ENCODE data around the gene ASIC2.

The ASIC2 gene

DNA sequence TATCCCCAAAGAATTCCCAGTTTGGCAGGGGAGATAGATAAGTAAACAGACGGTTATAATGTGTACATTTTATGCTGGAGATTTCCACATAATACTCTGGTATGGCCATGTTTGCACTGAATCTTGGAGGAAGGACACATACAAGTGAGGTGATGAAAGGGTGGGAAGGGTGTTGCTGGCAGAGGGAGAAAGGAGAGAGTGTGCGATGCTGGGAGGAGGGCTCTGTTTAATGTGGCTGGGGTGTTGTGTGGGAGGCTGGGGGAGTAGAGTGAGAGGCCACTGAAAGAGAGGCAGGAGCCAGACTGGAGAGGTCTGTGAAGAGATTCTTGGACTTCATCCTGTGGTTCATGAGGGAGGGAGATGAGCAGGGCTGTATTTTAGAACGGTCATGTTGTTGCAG lies 213.9 kb downstream of the ASIC2 start:
- DNase-seq (ENCODE audit: low read depth in 1 of 2, low spot score in 1 of 2): no peak

DNA sequence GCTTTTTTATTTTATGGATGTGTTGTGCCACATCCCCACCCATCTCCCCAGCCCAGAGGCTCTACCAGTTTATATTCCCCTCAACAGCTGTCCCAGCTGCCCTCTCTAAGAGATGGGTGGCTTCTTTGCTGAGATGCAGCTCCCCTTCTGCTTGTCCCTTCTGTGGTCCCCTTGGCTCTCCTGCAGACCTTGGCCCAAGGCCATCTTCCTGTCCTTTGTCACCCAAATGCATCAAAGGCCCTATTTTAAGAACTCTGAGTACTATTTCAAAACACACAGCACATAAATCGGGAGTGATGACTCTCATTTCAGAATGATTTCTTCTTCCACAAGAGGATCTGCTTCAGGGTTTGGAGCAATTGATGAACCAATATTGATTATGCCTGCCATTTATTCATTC lies 216.1 kb downstream of the ASIC2 start:
- no peak for DNase-seq (ENCODE audit: low read depth in 1 of 2, low spot score in 1 of 2)

DNA sequence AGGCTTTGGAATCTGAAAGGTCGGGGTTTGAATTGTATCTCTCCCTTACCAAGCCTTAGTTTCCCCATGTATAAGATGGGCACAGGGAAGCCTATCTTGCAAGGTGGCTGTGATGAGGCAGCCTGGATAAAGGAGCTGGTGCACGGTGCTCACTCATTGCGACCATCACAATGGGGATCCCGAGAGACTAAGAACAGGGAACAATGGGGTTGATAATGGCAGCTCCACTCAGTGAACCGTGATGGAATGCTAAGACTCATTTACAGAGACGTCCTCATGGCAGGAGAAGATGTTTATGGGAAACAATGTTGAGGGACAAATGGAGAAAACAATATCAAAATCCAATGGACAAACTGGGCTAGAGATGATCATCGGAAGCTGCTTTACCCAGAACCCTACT lies 219.7 kb downstream of the ASIC2 start:
- DNase-seq (ENCODE audit: low read depth in 1 of 2, low spot score in 1 of 2): no peak

DNA sequence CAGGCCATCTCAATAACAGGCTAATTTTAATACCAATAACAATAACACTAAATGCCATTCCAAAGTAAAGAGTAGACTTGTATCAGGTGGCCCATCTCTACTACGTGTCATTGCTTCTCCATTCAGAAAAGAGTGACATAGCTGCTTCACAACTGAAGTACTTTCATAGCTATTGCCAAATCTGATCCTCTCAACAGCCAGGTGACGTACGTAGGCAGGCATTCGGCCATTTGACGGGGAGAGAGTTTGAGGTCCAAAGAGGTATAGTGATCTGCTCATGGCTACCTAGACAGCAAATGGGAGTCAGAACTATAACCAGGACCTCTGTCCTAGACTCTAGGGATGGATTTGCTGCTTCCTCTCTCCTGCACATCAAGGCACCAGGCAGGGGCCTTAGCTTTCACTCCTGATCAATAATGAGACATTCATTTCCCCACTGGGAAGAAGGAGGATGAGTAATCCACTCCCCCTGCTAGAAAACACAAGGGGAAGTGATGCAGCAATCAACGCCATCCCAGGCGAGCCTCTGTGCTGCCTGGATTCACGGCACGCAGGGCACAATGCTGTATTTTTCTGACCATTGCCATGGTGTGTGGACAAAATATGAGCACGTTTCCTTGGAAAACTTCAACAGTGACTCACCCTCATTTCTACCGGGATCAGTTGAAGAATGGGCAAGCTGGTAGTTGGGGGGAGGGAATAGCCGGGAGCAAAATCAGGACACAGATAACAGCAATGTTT lies 220.5 kb downstream of the ASIC2 start:
- DNase-seq (ENCODE audit: low read depth in 1 of 2, low spot score in 1 of 2): no peak

DNA sequence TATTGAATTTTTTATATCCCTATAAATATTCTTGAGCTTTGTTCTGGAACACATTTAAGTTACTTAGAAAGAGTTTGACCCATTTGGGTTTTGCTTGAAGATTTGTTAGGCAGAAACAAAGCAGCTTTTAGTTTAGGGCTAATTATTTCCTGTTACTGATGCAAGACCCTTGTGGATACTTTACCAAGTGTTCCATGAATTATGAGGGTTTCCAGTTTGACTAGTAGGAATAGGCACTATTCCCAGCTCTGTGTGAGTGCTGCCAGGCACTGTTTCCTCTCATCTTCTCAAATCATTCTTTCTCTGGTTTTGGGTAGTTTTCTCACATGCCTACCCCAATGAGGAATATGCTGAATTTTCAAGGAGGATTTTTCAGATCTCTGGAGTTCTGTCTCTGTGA lies 221.4 kb downstream of the ASIC2 start:
- no peak for DNase-seq (ENCODE audit: low read depth in 1 of 2, low spot score in 1 of 2)

DNA sequence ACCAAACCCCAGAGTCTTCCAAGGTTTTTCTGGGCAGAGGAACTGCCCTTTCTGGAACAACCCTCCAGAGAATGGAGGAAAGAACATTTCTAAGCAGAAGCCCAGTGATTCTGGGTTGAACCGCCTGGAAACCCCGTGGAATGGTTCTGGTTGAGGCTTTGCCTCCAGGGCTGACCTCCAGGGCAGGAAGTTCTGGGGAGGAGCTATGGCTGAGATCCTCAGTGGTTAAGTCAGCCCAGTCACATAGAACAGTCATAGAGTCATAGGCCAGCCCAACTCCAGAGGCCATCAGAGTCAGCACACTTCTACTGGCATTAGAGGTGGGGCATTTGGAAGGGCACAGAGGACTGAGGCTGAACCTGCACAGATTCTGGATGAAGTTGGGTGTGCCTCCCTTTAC lies 235.5 kb downstream of the ASIC2 start:
- no peak for DNase-seq (ENCODE audit: low read depth in 1 of 2, low spot score in 1 of 2)

DNA sequence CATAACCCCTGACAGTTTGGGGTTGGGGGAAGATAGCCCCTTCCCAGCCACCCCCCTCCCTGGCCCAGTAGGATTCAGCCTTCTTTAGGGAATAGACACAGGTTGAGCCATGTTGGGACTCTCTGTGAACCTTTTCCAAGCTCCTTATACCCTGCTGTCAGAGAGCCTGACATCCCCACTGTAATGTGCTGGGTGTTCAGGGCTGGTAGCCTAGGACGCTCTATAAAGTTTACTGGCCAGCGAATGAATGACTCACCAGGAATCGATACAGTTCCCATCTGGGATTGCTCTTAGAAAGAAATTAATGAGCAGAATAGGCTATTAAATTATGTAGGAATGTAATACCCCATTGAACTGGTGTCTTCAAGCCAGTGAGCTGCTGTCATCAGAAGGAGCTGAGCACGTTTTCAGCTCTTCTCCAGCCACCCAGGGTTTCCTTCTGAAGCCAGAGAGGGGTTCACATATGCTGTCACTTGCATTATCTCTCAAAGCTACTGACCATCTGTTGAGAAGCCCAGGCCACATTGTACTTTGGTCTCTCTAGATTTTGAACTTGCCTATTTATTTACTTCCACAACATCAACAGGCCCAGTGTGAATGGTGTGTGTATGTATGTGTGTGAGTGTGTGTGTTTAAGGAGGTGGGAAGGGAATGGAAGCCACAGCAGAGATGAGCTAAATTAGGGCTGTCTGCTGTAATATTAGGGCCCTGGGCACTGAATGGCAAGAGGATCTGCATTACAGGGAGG lies 236.5 kb downstream of the ASIC2 start:
- DNase-seq (ENCODE audit: low read depth in 1 of 2, low spot score in 1 of 2): no peak

DNA sequence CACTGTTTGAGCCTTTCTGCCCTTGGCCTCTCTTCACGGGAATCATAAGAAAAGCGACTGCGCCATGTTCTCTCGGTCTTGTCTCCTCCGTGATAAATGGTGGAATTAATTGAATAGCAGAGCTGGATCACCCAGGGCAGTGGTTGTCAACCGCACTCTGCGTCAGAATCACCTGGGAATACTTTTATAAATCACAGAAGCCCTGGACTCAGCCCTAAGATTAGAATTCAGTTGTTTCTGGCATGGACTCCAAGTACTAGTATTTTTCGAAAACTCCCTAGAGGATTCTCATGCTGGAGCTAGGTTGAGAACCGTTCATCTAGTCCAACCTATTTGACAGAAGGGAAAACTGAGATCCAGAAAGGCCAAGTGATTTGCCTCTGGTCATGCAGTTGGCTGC lies 237.3 kb downstream of the ASIC2 start:
- DNase-seq (ENCODE audit: low read depth in 1 of 2, low spot score in 1 of 2): no peak

DNA sequence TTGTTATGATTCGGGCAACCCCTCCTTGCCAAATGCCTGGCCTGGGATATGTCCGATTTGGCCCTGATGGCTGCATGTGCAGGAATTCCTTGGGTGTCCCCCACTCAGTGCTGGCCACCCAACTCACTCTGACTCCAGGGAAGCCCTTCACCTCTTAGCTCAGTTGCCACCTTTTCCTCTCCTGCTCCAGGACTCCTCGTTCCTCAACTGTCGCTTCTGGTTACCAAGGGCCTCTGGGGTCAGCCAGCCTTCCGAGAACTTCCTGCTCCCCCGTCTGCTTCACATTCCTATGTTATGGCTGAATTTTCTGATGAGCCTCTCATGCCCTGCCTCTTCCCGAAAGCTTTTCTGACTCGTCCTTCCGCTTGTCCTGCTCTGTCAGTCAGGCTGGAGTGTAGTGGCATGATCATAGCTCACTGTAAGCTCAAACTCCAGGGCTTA lies 237.9 kb downstream of the ASIC2 start:
- no peak for DNase-seq (ENCODE audit: low read depth in 1 of 2, low spot score in 1 of 2)

DNA sequence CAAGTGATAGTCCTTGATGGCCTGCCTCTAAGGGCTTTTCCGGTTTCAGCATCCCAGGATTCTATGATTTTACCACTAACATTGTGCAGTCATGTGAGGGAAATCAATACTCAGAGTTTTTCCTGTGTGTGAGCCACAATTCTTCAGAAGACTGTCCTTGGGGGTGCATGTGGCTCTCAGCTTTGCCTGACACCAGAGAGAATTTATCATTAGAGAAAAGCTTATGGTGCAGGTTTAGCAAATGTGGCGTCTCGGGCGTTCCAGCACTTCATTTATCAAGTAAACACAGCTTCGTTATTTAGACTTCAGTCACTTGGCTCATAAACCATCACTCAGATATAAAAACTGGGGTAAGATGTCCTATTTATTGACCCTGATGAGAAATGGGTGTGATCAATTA lies 238.7 kb downstream of the ASIC2 start:
- no peak for DNase-seq (ENCODE audit: low read depth in 1 of 2, low spot score in 1 of 2)

DNA sequence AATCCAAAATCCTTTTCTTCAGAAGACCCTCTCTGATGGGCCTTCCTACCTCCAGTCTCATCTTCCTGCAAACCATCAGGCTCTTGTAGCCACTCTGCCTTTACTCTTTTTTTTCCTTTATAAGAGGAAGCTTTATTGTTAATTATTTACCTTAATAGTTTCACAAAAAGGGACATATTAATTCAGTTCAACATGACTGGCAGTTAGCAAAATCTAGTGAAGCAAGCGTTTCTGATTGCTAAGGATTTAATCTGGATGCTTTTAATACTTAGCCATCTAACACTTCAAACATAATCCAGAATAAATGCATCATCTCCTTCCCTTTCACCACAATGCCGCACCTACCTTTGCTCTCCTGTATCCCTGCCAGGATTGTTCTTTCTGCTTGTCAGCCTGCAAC lies 239.4 kb downstream of the ASIC2 start:
- DNase-seq (ENCODE audit: low read depth in 1 of 2, low spot score in 1 of 2): no peak

DNA sequence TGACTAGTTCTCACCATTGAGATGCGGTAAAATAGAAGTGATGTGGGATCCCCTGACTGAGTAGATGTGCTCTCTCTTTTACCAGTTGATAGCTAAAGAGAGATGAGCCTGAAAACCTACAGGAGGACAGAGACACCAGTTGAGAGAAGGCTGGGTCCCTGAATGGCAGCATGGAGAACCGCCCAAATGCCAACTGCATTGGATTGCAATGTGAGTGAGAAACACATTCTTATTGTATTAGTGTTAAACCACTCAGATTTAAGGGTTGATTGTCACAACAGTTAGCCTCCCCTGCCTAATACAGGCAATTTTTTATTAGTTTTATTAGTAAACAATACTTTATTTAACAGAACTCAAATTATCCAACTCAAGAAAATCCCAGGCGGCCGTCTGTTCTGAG lies 240.2 kb downstream of the ASIC2 start:
- no peak for DNase-seq (ENCODE audit: low read depth in 1 of 2, low spot score in 1 of 2)

DNA sequence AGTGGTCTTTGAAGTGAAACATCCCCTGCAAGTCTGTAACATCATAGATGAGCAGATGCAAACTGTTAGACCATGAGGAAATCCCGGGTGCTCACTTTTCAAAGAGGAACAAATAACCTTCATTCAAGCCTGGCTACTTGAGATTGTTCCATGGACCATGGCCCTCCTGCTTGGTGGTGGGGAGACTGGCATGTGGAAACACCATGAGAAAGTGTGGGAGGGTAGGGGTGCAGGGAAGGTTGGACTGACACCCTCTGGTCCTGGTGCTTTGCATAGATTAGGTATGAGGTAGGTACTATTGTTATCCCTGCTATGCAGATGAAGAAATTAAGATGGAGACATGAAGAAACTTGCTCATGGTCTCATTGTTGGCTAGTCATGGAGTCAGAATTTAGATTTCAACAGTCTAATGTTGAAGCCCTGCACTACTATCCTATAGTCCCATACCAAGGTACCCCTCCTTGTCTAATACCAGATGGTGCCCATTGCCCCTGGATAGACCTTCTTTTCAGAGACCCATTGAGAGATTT lies 242.4 kb downstream of the ASIC2 start:
- DNase-seq (ENCODE audit: low read depth in 1 of 2, low spot score in 1 of 2): no peak

DNA sequence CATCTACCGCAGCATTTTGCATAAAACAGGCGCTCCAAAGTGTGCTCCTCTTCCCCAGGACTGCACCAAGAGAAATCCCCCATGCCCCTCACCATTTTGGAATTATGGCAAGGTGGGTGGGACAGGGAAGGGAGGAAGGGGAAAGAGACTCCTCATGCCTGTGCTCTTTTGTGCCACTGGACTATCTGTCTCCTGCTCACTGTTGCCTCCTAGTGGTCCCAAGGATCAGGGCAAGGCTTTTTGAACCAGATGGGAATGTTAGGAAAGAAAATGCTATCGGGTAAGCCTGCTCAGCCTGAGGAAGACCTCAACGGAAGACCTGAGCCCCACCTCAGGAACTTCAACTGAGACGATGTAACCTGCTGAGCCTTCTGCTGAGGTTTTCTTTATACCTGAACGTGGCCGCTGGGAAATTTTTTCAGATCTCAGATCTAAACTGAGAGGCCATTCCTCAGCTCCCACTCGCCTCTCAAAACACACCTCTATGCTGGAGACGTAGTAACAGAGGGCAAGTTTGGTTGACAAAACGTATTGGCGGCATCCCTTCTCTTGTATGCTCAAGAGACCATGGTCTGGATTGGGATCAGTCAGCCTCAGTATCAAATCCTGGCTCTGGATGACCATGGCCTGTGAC lies 243.2 kb downstream of the ASIC2 start:
- peak in 1 of 2 donors; percentile 24 for DNase-seq (ENCODE audit: low read depth in 1 of 2, low spot score in 1 of 2)

DNA sequence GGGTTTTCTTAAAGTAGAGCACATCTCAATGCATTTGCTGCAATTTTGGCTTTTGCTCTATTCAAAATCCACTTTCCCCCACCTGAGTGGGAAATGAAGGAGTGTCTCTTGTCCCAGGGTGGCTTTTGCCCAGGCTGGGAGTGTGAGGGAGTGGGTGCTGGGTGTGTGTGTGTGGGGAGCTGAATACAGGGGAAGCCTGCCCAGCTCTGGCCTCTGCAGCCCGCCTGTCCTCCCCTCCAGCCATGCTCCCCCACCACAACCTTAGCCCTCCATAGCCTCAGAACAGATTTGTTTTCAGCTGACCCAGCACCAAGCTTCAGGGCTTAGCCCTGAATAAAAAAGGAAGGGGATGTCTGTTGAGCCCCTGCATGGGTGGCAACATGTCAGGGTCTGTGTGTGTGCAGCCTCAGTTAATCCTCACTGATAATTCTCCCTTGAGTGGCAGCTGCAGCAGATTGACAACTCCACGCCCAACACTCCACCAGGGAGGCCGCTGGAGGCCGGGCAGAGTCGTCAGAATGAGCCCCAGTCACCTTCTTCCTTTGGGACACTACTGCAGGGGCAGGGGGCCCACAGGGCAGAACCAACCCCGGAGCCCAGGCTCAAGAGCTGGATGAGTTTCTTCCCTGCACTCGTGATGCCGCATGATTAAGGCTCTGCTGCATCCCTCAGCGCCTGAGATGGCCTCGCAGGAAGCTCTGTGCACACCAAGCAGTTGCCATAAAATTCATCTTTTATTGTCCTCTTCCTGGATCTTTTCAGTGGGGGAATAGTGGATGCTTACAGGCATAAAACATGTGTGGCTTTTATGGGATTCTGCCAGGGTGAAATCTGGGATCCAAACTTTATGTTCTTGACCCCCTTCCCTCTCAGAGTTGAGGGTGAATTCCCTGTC lies 246.5 kb downstream of the ASIC2 start:
- DNase-seq (ENCODE audit: low read depth in 1 of 2, low spot score in 1 of 2): no peak

DNA sequence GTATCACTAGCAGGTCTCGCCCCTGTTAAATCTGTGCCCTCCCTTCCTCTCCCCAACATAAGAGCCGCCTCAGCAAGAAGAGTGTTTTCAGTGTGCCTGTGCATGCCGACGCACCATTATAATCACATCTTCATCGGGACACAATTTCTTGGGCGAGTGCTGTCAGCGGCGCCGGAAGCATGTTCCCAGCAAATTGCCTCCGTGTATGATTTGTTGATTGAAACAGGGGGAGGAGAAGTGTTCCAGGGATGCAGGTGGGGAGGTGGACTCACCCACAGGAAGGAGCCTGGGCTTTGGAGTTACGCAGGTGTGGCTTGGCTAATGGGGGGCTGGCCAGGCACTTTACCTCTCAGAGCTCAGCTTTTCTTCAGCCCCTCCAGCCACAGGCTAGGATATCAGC lies 247.9 kb downstream of the ASIC2 start:
- DNase-seq (ENCODE audit: low read depth in 1 of 2, low spot score in 1 of 2): no peak

DNA sequence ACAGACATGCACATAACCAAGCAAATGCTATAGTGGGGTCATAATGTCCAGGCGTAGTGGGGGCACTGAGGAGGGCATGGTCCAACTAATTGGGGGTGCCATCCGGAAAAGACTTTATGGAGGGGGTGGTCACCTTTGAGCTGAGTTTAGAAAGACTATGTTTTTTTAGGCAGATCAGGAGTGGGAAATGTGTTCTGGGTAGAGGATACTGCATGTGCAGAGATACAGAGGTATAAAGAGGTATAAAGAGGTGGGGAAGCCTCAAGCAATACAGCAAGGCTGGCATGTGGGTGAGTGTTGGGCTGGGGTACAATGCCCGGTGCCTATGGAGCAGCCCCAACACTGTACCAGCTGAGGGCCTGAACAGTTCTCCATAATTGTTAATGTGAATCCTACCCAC lies 248.3 kb downstream of the ASIC2 start:
- no peak for DNase-seq (ENCODE audit: low read depth in 1 of 2, low spot score in 1 of 2)

DNA sequence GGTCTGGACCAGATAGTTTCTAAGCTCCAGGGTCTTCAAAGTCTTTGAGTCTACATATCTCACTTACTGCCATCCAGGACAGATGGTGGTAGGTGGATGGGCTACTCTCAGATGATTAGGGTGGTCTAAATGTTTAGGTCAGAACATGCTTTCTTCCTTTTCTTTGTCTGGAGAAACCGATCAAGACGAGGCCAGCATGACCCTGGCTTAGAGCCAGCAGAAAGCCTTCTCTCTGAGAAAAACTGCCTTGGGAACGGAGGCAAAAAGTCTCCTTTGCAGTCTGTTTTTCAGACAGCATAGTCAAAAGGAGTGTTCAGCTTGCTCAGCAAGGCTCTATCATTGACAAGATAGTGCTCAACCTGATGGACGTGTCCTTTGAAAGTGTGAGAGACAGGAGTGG lies 252.6 kb downstream of the ASIC2 start:
- no peak for DNase-seq (ENCODE audit: low read depth in 1 of 2, low spot score in 1 of 2)

DNA sequence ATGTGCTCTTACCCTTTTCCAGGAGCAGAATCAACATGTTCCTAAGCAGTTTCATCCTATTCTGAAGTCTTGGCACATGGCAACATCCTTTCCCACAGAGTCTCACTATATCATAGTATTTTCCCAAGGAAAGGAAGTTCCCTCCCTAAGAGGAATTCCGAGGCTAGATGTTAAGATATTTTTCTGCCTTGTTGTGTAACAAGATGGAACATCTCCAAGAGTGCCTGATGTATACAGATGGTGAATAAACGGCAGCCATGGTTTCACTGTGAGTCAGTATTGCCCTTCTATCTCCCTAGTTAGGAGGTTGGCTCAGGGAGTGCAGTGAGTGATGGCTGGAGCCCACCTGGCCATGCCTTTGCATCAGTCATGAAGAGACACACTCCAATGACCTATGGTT lies 253.2 kb downstream of the ASIC2 start:
- no peak for DNase-seq (ENCODE audit: low read depth in 1 of 2, low spot score in 1 of 2)

DNA sequence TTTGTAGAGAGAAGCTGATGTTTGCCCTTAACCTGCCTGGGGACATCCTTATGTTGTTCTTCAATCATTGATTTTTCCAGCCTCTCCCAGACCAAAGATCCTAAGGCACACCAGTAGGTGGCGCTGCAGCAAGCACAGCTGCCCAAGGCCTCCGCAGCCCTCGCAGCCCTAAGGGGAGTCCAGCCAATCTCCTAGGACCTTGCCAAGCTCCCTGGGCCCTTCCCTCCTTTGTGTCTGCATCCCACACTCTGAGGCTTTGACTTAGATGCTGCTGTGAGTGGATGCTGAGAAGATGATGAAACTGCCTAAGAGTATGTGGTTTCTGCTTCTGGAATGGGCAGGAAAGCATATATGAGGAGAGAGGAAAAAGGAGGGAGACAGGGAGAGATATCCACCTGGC lies 254.4 kb downstream of the ASIC2 start:
- DNase-seq (ENCODE audit: low read depth in 1 of 2, low spot score in 1 of 2): no peak

DNA sequence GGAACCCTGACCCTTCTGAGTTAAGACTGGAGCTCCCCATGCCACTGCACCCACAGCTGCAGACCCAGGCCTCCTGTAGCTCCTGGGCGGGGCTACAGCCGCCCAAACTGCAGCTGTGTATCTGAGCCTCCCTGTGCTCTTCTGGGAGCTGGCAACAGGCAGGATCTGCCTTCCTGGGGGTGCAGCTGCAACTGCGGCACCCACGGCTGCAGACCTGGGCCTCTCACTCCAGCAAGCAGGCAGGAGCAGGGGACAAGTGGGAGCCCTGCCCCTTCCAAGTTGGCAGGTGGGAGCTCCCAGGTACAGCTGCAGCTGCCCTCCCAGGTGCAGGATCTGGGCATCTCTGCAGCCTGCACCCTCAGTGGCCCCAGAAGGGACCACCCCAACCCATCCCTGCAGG lies 259.9 kb downstream of the ASIC2 start:
- no peak for DNase-seq (ENCODE audit: low read depth in 1 of 2, low spot score in 1 of 2)

All from activated CD4-positive, alpha-beta T cell treated with anti-CD3 and anti-CD28 coated beads, Interleukin-2, amount 50 U/mL, for 24 hours (primary cell).